ENCODE results near the gene NCAM1.
"Not testable (repeated sequence)": the region's sequence is repeated elsewhere in the genome, so short reads cannot be mapped to it uniquely, and the experiment has no call there.

Gene NCAM1

GRCh38 chr11:113046866-113047265, 85.6 kb downstream of the NCAM1 start:
- no peak overlapping the region for H3K27ac ChIP-seq (ENCODE audit: low read depth, low read length)
- H3K36me3 ChIP-seq (ENCODE audit: control insufficient read depth in 5 of 5, insufficient read depth in 5 of 5, low read length in 5 of 5): no peaks in the 10 kb centered on the region
- H3K27me3 ChIP-seq (ENCODE audit: control insufficient read depth in 5 of 5, insufficient read depth in 4 of 5, low read length in 5 of 5): no peaks in the 10 kb centered on the region
- H3K9ac ChIP-seq (ENCODE audit: low read length in 5 of 5): no peak overlapping the region
- H3K4me3 ChIP-seq (ENCODE audit: low read depth in 1 of 5, low read length in 5 of 5): no peak overlapping the region
- H3K4me1 ChIP-seq (ENCODE audit: control insufficient read depth in 5 of 5, insufficient read depth in 5 of 5, low read length in 5 of 5): no peaks in the 10 kb centered on the region
- H3K9me3 ChIP-seq (ENCODE audit: control insufficient read depth in 5 of 5, low read length in 5 of 5): no peaks in the 10 kb centered on the region

- H3K27me3 ChIP-seq (ENCODE audit: control insufficient read depth in 5 of 5, insufficient read depth in 4 of 5, low read length in 5 of 5): no peaks in the 10 kb centered on the region
- H3K9ac ChIP-seq (ENCODE audit: low read length in 5 of 5): no peak overlapping the region
Observed at GRCh38 chr11:113048820-113049768, 87.9 kb downstream of the NCAM1 start.

GRCh38 chr11:113053042-113053441, 91.8 kb downstream of the NCAM1 start:
- H3K27me3 ChIP-seq (ENCODE audit: control insufficient read depth in 5 of 5, insufficient read depth in 4 of 5, low read length in 5 of 5); H3K9ac ChIP-seq (ENCODE audit: low read length in 5 of 5); H3K4me1 ChIP-seq (ENCODE audit: control insufficient read depth in 5 of 5, insufficient read depth in 5 of 5, low read length in 5 of 5); H3K36me3 ChIP-seq (ENCODE audit: control insufficient read depth in 5 of 5, insufficient read depth in 5 of 5, low read length in 5 of 5); H3K9me3 ChIP-seq (ENCODE audit: control insufficient read depth in 5 of 5, low read length in 5 of 5); H3K27ac ChIP-seq (ENCODE audit: low read depth, low read length); H3K4me3 ChIP-seq (ENCODE audit: low read depth in 1 of 5, low read length in 5 of 5): not testable (repeated sequence)

More at GRCh38 chr11:113048820-113049768, 87.9 kb downstream of the NCAM1 start:
- Histone ChIP-seq H3K27ac (ENCODE audit: low read depth, low read length) (no peak overlapping the region), H3K4me3 (ENCODE audit: low read depth in 1 of 5, low read length in 5 of 5) (no peak overlapping the region), H3K9me3 (ENCODE audit: control insufficient read depth in 5 of 5, low read length in 5 of 5) (no peaks in the 10 kb centered on the region), H3K4me1 (ENCODE audit: control insufficient read depth in 5 of 5, insufficient read depth in 5 of 5, low read length in 5 of 5) (no peaks in the 10 kb centered on the region), H3K36me3 (ENCODE audit: control insufficient read depth in 5 of 5, insufficient read depth in 5 of 5, low read length in 5 of 5) (no peaks in the 10 kb centered on the region)

GRCh38 chr11:113057038-113057437, 95.8 kb downstream of the NCAM1 start:
- Histone ChIP-seq H3K9me3 (ENCODE audit: control insufficient read depth in 5 of 5, low read length in 5 of 5) (no peaks in the 10 kb centered on the region), H3K36me3 (ENCODE audit: control insufficient read depth in 5 of 5, insufficient read depth in 5 of 5, low read length in 5 of 5) (no peaks in the 10 kb centered on the region), H3K9ac (ENCODE audit: low read length in 5 of 5) (no peak overlapping the region), H3K4me3 (ENCODE audit: low read depth in 1 of 5, low read length in 5 of 5) (no peak overlapping the region), H3K4me1 (ENCODE audit: control insufficient read depth in 5 of 5, insufficient read depth in 5 of 5, low read length in 5 of 5) (no peaks in the 10 kb centered on the region), H3K27ac (ENCODE audit: low read depth, low read length) (no peak overlapping the region), H3K27me3 (ENCODE audit: control insufficient read depth in 5 of 5, insufficient read depth in 4 of 5, low read length in 5 of 5) (no peaks in the 10 kb centered on the region)

- Histone ChIP-seq H3K27ac (ENCODE audit: low read depth, low read length) (no peak overlapping the region), H3K4me3 (ENCODE audit: low read depth in 1 of 5, low read length in 5 of 5) (no peak overlapping the region), H3K27me3 (ENCODE audit: control insufficient read depth in 5 of 5, insufficient read depth in 4 of 5, low read length in 5 of 5) (no peaks in the 10 kb centered on the region), H3K9me3 (ENCODE audit: control insufficient read depth in 5 of 5, low read length in 5 of 5) (no peaks in the 10 kb centered on the region), H3K9ac (ENCODE audit: low read length in 5 of 5) (no peak overlapping the region), H3K4me1 (ENCODE audit: control insufficient read depth in 5 of 5, insufficient read depth in 5 of 5, low read length in 5 of 5) (no peaks in the 10 kb centered on the region), H3K36me3 (ENCODE audit: control insufficient read depth in 5 of 5, insufficient read depth in 5 of 5, low read length in 5 of 5) (no peaks in the 10 kb centered on the region)
Observed at GRCh38 chr11:113059548-113059947, 98.3 kb downstream of the NCAM1 start.

- no peaks in the 10 kb centered on the region for H3K27me3 ChIP-seq (ENCODE audit: control insufficient read depth in 5 of 5, insufficient read depth in 4 of 5, low read length in 5 of 5)
- H3K9ac ChIP-seq (ENCODE audit: low read length in 5 of 5): no peak overlapping the region
- no peaks in the 10 kb centered on the region for H3K4me1 ChIP-seq (ENCODE audit: control insufficient read depth in 5 of 5, insufficient read depth in 5 of 5, low read length in 5 of 5)
- no peak overlapping the region for H3K4me3 ChIP-seq (ENCODE audit: low read depth in 1 of 5, low read length in 5 of 5)
- H3K36me3 ChIP-seq (ENCODE audit: control insufficient read depth in 5 of 5, insufficient read depth in 5 of 5, low read length in 5 of 5): no peaks in the 10 kb centered on the region
- H3K27ac ChIP-seq (ENCODE audit: low read depth, low read length): no peak overlapping the region
- no peaks in the 10 kb centered on the region for H3K9me3 ChIP-seq (ENCODE audit: control insufficient read depth in 5 of 5, low read length in 5 of 5)
Observed at GRCh38 chr11:113065330-113065729, 104.1 kb downstream of the NCAM1 start.

- H3K4me1 ChIP-seq (ENCODE audit: control insufficient read depth in 5 of 5, insufficient read depth in 5 of 5, low read length in 5 of 5): no peaks in the 10 kb centered on the region
- H3K27ac ChIP-seq (ENCODE audit: low read depth, low read length): no peak overlapping the region
- no peak overlapping the region for H3K4me3 ChIP-seq (ENCODE audit: low read depth in 1 of 5, low read length in 5 of 5)
- H3K36me3 ChIP-seq (ENCODE audit: control insufficient read depth in 5 of 5, insufficient read depth in 5 of 5, low read length in 5 of 5): no peaks in the 10 kb centered on the region
- no peak overlapping the region for H3K9ac ChIP-seq (ENCODE audit: low read length in 5 of 5)
- H3K9me3 ChIP-seq (ENCODE audit: control insufficient read depth in 5 of 5, low read length in 5 of 5): no peaks in the 10 kb centered on the region
- no peaks in the 10 kb centered on the region for H3K27me3 ChIP-seq (ENCODE audit: control insufficient read depth in 5 of 5, insufficient read depth in 4 of 5, low read length in 5 of 5)
Observed at GRCh38 chr11:113072237-113072858, 111.1 kb downstream of the NCAM1 start.

- no peaks in the 10 kb centered on the region for H3K4me1 ChIP-seq (ENCODE audit: control insufficient read depth in 5 of 5, insufficient read depth in 5 of 5, low read length in 5 of 5)
- no peak overlapping the region for H3K4me3 ChIP-seq (ENCODE audit: low read depth in 1 of 5, low read length in 5 of 5)
- H3K27me3 ChIP-seq (ENCODE audit: control insufficient read depth in 5 of 5, insufficient read depth in 4 of 5, low read length in 5 of 5): no peaks in the 10 kb centered on the region
- no peaks in the 10 kb centered on the region for H3K36me3 ChIP-seq (ENCODE audit: control insufficient read depth in 5 of 5, insufficient read depth in 5 of 5, low read length in 5 of 5)
- no peak overlapping the region for H3K9ac ChIP-seq (ENCODE audit: low read length in 5 of 5)
- no peaks in the 10 kb centered on the region for H3K9me3 ChIP-seq (ENCODE audit: control insufficient read depth in 5 of 5, low read length in 5 of 5)
- H3K27ac ChIP-seq (ENCODE audit: low read depth, low read length): no peak overlapping the region
Observed at GRCh38 chr11:113073290-113073953, 112.2 kb downstream of the NCAM1 start.

- no peaks in the 10 kb centered on the region for H3K27me3 ChIP-seq (ENCODE audit: control insufficient read depth in 5 of 5, insufficient read depth in 4 of 5, low read length in 5 of 5)
- H3K9ac ChIP-seq (ENCODE audit: low read length in 5 of 5): no peak overlapping the region
- H3K9me3 ChIP-seq (ENCODE audit: control insufficient read depth in 5 of 5, low read length in 5 of 5): no peaks in the 10 kb centered on the region
- H3K36me3 ChIP-seq (ENCODE audit: control insufficient read depth in 5 of 5, insufficient read depth in 5 of 5, low read length in 5 of 5): no peaks in the 10 kb centered on the region
- no peaks in the 10 kb centered on the region for H3K4me1 ChIP-seq (ENCODE audit: control insufficient read depth in 5 of 5, insufficient read depth in 5 of 5, low read length in 5 of 5)
- no peak overlapping the region for H3K27ac ChIP-seq (ENCODE audit: low read depth, low read length)
- H3K4me3 ChIP-seq (ENCODE audit: low read depth in 1 of 5, low read length in 5 of 5): no peak overlapping the region
Observed at GRCh38 chr11:113075586-113076095, 114.4 kb downstream of the NCAM1 start.

- no peak overlapping the region for H3K4me3 ChIP-seq (ENCODE audit: low read depth in 1 of 5, low read length in 5 of 5)
- no peak overlapping the region for H3K27ac ChIP-seq (ENCODE audit: low read depth, low read length)
- H3K36me3 ChIP-seq (ENCODE audit: control insufficient read depth in 5 of 5, insufficient read depth in 5 of 5, low read length in 5 of 5): no peaks in the 10 kb centered on the region
- H3K27me3 ChIP-seq (ENCODE audit: control insufficient read depth in 5 of 5, insufficient read depth in 4 of 5, low read length in 5 of 5): no peaks in the 10 kb centered on the region
- H3K4me1 ChIP-seq (ENCODE audit: control insufficient read depth in 5 of 5, insufficient read depth in 5 of 5, low read length in 5 of 5): no peaks in the 10 kb centered on the region
- H3K9me3 ChIP-seq (ENCODE audit: control insufficient read depth in 5 of 5, low read length in 5 of 5): no peaks in the 10 kb centered on the region
- H3K9ac ChIP-seq (ENCODE audit: low read length in 5 of 5): no peak overlapping the region
Observed at GRCh38 chr11:113077379-113077778, 116.2 kb downstream of the NCAM1 start.

Measured in subcutaneous abdominal adipose tissue (tissue), 5 donors.